Neural cell (in vitro differentiated cells): ENCODE data around the gene MTHFD1. TPM values are rescaled to one million over a fixed set of nuclear protein-coding genes. Genes with fewer than 3 reads are reported as not detected.

ENCODE experiments used
- H2AFZ ChIP-seq: fragments of 200-600, 300-800 bp; sonication (generic), shearing (Covaris generic); 2 replicates; pipeline ENCODE4 v1.6.0; 2014; ENCODE audit warnings: low read depth, mild to moderate bottlenecking, antibody characterized with exemption, low read length, moderate library complexity
- H3F3A ChIP-seq: fragments of 200-600 bp; shearing (Covaris generic); 2 replicates; pipeline ENCODE4 v1.6.1; 2016; ENCODE audit warnings: mild to moderate bottlenecking, moderate library complexity, mixed read lengths, antibody characterized with exemption, low read length; ENCODE audit not compliant: insufficient read depth, poor library complexity, severe bottlenecking
- H3K27ac ChIP-seq: fragments of 200-600, 300-800 bp; sonication (generic), shearing (Covaris generic); 2 replicates; pipeline ENCODE4 v1.5.1; 2014; ENCODE audit warnings: mild to moderate bottlenecking, low read length, moderate library complexity
- H3K27me3 ChIP-seq: fragments of 300-800, 200-600 bp; sonication (generic), shearing (Covaris generic); 2 replicates; pipeline ENCODE4 v1.6.0; 2014; ENCODE audit warnings: mild to moderate bottlenecking, low read depth, low read length, moderate library complexity; ENCODE audit not compliant: insufficient read depth
- H3K36me3 ChIP-seq: fragments of 300-800, 200-600 bp; sonication (generic), shearing (Covaris generic); 2 replicates; pipeline ENCODE4 v1.5.1; 2014; ENCODE audit warnings: mild to moderate bottlenecking, antibody characterized with exemption, low read length, moderate library complexity; ENCODE audit not compliant: insufficient read depth
- H3K4me2 ChIP-seq: fragments of 300-800, 200-600 bp; sonication (generic), shearing (Covaris generic); 2 replicates; pipeline ENCODE4 v1.6.0; 2014; ENCODE audit warnings: mild to moderate bottlenecking, low read length
- H3K4me3 ChIP-seq: fragments of 300-800, 200-600 bp; sonication (generic), shearing (Covaris generic); 2 replicates; pipeline ENCODE4 v1.5.1; 2014; ENCODE audit warnings: mild to moderate bottlenecking, low read length, moderate library complexity
- H3K79me2 ChIP-seq: fragments of 200-600 bp; shearing (Covaris generic); replicated peaks from 2 replicates; pipeline ENCODE4 v1.6.0; 2014; ENCODE audit warnings: mild to moderate bottlenecking, low read length, moderate library complexity; ENCODE audit not compliant: insufficient read depth
- H3K9ac ChIP-seq: fragments of 300-800, 200-600 bp; sonication (generic), shearing (Covaris generic); 2 replicates; pipeline ENCODE4 v1.6.1; 2016; ENCODE audit warnings: mild to moderate bottlenecking, low read length, mixed read lengths
- H3K9me2 ChIP-seq: fragments of 200-600 bp; shearing (Covaris generic); 2 replicates; pipeline ENCODE4 v1.6.1; 2016; ENCODE audit warnings: mild to moderate bottlenecking, low read length, mixed read lengths; ENCODE audit not compliant: insufficient read depth
- H3K9me3 ChIP-seq: fragments of 200-600, 300-800 bp; sonication (generic), shearing (Covaris generic); 2 replicates; pipeline ENCODE4 v1.6.1; 2016; ENCODE audit warnings: mild to moderate bottlenecking, mixed run types, low read length, moderate library complexity, mixed read lengths
- H4K20me1 ChIP-seq: fragments of 200-600 bp; shearing (Covaris generic); 2 replicates; pipeline ENCODE4 v1.6.1; 2016; ENCODE audit warnings: mild to moderate bottlenecking, mixed run types; ENCODE audit not compliant: insufficient read depth
- CTCF ChIP-seq: fragments of 450-650 bp; IDR thresholded peaks from 2 replicates; pipeline ENCODE4 v1.5.1; 2014; ENCODE audit warnings: antibody characterized with exemption, mild to moderate bottlenecking, moderate library complexity; ENCODE audit not compliant: poor library complexity, severe bottlenecking
- EP300 ChIP-seq: fragments of 450-650 bp; conservative IDR thresholded peaks from 2 replicates; pipeline ENCODE4 v1.6.1; 2014; ENCODE audit warnings: antibody characterized with exemption, mild to moderate bottlenecking, moderate library complexity; ENCODE audit not compliant: poor library complexity, severe bottlenecking
- EZH2 ChIP-seq: fragments of 200-600, 300-800 bp; shearing (Covaris generic), sonication (generic); IDR thresholded peaks from 2 replicates; pipeline ENCODE4 v1.6.1; 2014; ENCODE audit warnings: antibody characterized with exemption, low read length, borderline replicate concordance, mild to moderate bottlenecking; ENCODE audit not compliant: insufficient read depth, poor library complexity, severe bottlenecking
- MXI1 ChIP-seq: fragments of 450-650 bp; conservative IDR thresholded peaks from 2 replicates; pipeline ENCODE4 v1.6.1; 2014; ENCODE audit warnings: antibody characterized with exemption, mild to moderate bottlenecking; ENCODE audit not compliant: poor library complexity, severe bottlenecking
- POLR2AphosphoS5 ChIP-seq: IDR thresholded peaks from 2 replicates; pipeline ENCODE4 v1.6.1; 2012
- RAD21 ChIP-seq: fragments of 450-650 bp; conservative IDR thresholded peaks from 2 replicates; pipeline ENCODE4 v1.6.1; 2014; ENCODE audit warnings: antibody characterized with exemption, mild to moderate bottlenecking, moderate library complexity
- SMC3 ChIP-seq: fragments of 450-650 bp; conservative IDR thresholded peaks from 2 replicates; pipeline ENCODE4 v1.6.1; 2014; ENCODE audit warnings: antibody characterized with exemption, mild to moderate bottlenecking, moderate library complexity; ENCODE audit not compliant: poor library complexity
- TAF1 ChIP-seq: IDR thresholded peaks from 2 replicates; pipeline ENCODE4 v1.6.1; 2012; ENCODE audit warnings: low read depth
- polyA plus RNA-seq: library from polyadenylated mRNA; depleted of rRNA; stranded (reverse); fragments of >200 nt; gene quantifications from 2 replicates; pipeline ENCODE4 v1.2.3, GENCODE V29; 2014
- TF ChIP-seq, protein P1 (sequence below): IDR thresholded peaks from 2 replicates; pipeline ENCODE4 v1.6.1; 2012; ENCODE audit warnings: borderline replicate concordance

MTHFD1 gene
- polyA plus RNA-seq, 1 donor from 2014 or later: 5.4 TPM

DNA sequence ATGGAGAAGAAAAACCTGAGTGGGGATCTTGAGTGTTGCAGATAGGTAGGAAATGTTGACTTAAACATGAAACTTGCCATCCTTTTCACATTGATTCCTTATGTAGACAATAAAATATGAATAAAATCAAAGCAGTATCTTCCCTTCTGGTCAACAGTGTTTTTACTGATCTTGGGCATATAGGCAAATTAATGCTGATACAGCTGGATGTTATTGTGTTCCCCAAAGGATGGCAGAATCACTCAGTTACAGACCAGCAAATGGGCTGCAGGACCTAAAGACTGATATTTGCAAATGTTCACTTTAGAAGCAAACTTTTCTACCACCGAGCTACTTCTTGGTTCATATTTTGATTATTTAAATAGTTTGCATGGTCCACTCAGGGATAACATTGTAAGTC is 33.9 kb downstream of the MTHFD1 start:
- no peak overlapping the region for H3K27ac ChIP-seq
- no peaks in the 10 kb centered on the region for H3F3A ChIP-seq
- no peak overlapping the region for H3K4me2 ChIP-seq
- H3K79me2 ChIP-seq: no peaks in the 10 kb centered on the region
- no peaks in the 10 kb centered on the region for H3K27me3 ChIP-seq
- H3K36me3 ChIP-seq: no peaks in the 10 kb centered on the region
- no peak overlapping the region for H3K9ac ChIP-seq
- H3K4me3 ChIP-seq: no peak overlapping the region
- no peaks in the 10 kb centered on the region for H3K9me3 ChIP-seq
- no peaks in the 10 kb centered on the region for H4K20me1 ChIP-seq
- H2AFZ ChIP-seq: no peak overlapping the region
- no peaks in the 10 kb centered on the region for H3K9me2 ChIP-seq
- no peak for TF ChIP-seq RAD21
- TF ChIP-seq MXI1: no peak
- TF ChIP-seq TAF1: no peak
- no peak for TF ChIP-seq SMC3
- TF ChIP-seq, protein P1, sequence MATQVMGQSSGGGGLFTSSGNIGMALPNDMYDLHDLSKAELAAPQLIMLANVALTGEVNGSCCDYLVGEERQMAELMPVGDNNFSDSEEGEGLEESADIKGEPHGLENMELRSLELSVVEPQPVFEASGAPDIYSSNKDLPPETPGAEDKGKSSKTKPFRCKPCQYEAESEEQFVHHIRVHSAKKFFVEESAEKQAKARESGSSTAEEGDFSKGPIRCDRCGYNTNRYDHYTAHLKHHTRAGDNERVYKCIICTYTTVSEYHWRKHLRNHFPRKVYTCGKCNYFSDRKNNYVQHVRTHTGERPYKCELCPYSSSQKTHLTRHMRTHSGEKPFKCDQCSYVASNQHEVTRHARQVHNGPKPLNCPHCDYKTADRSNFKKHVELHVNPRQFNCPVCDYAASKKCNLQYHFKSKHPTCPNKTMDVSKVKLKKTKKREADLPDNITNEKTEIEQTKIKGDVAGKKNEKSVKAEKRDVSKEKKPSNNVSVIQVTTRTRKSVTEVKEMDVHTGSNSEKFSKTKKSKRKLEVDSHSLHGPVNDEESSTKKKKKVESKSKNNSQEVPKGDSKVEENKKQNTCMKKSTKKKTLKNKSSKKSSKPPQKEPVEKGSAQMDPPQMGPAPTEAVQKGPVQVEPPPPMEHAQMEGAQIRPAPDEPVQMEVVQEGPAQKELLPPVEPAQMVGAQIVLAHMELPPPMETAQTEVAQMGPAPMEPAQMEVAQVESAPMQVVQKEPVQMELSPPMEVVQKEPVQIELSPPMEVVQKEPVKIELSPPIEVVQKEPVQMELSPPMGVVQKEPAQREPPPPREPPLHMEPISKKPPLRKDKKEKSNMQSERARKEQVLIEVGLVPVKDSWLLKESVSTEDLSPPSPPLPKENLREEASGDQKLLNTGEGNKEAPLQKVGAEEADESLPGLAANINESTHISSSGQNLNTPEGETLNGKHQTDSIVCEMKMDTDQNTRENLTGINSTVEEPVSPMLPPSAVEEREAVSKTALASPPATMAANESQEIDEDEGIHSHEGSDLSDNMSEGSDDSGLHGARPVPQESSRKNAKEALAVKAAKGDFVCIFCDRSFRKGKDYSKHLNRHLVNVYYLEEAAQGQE: no peak
- no peak for TF ChIP-seq EZH2
- no peak for TF ChIP-seq EP300
- no peak for TF ChIP-seq POLR2AphosphoS5
- TF ChIP-seq CTCF: no peak

DNA sequence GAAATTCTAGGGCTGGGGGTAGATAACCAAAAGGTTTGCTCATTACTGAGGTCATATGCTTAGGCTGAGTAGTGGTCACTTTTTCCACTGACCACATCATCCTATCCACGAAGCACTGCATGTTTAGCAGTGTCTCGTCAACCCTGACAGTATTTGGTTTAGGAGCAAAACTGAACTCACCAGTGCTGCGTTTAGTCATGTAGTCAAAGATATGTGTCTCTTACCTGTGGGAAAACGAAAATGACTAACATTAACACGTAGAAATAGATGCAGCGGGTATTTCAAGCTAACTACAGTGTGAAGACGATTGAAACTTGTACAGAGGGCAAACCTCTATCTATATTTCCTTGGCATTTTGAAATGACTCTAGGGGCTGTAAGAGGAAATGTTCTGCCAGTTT is 34.6 kb downstream of the MTHFD1 start:
- Histone ChIP-seq H4K20me1 (no peaks in the 10 kb centered on the region), H3K9me2 (no peaks in the 10 kb centered on the region), H3K4me2 (no peak overlapping the region), H3K4me3 (no peak overlapping the region), H3K79me2 (no peaks in the 10 kb centered on the region), H3K27ac (no peak overlapping the region), H2AFZ (no peak overlapping the region), H3K9ac (no peak overlapping the region), H3K9me3 (no peaks in the 10 kb centered on the region), H3K27me3 (no peaks in the 10 kb centered on the region), H3K36me3 (no peaks in the 10 kb centered on the region), H3F3A (no peaks in the 10 kb centered on the region)
- TF ChIP-seq POLR2AphosphoS5 (no peak), TAF1 (no peak), EZH2 (no peak), EP300 (no peak)

GRCh38 chr14:64423987-64424386 is 35.8 kb downstream of the MTHFD1 start:
- Histone ChIP-seq H3K36me3 (no peaks in the 10 kb centered on the region), H3K4me2 (no peak overlapping the region), H3K27me3 (no peaks in the 10 kb centered on the region), H4K20me1 (no peaks in the 10 kb centered on the region), H3K79me2 (no peaks in the 10 kb centered on the region), H3K9ac (no peak overlapping the region), H3F3A (no peaks in the 10 kb centered on the region), H3K27ac (no peak overlapping the region), H3K4me3 (no peak overlapping the region), H2AFZ (no peak overlapping the region), H3K9me2 (no peaks in the 10 kb centered on the region), H3K9me3 (no peaks in the 10 kb centered on the region)
- no peak for TF ChIP-seq POLR2AphosphoS5
- no peak for TF ChIP-seq EP300
- no peak for TF ChIP-seq TAF1
- no peak for TF ChIP-seq RAD21
- TF ChIP-seq, protein P1: no peak
- TF ChIP-seq EZH2: no peak
- no peak for TF ChIP-seq MXI1
- TF ChIP-seq CTCF: no peak
- TF ChIP-seq SMC3: no peak
